HG02884 (cell line): ENCODE data around the gene ATP2B2.
"Not testable (repeated sequence)": the region's sequence is repeated elsewhere in the genome, so short reads cannot be mapped to it uniquely, and the experiment has no call there.

Experiments
- ATAC-seq: cut with Tn5 transposase; IDR thresholded peaks from one replicate; pipeline ENCODE4 v1.9.1; 2021; ENCODE audit warnings: mild to moderate bottlenecking, moderate library complexity; ENCODE audit not compliant: unreplicated experiment

The ATP2B2 gene

GRCh38 chr3:10505050-10505790 lies at the start of gene ATP2B2:
Gene ATP2B2, minus strand, starts transcription at chr3:10505586. Its CDS starts 56,043 bp downstream, at chr3:10449543.
- no peak for ATAC-seq

GRCh38 chr3:10554746-10555145 lies 49.4 kb upstream of the ATP2B2 start:
- ATAC-seq: no peak

- no peak for ATAC-seq
These were observed 48.8 kb upstream of the ATP2B2 start for GRCh38 chr3:10554236-10554611.

GRCh38 chr3:10553591-10554235 lies 48.3 kb upstream of the ATP2B2 start:
- no peak for ATAC-seq

- ATAC-seq: no peak
These were observed 47.2 kb upstream of the ATP2B2 start for GRCh38 chr3:10552631-10552943.

- ATAC-seq: no peak
These were observed 46.6 kb upstream of the ATP2B2 start for GRCh38 chr3:10551821-10552630.

GRCh38 chr3:10551139-10551538 lies 45.8 kb upstream of the ATP2B2 start:
- no peak for ATAC-seq

- ATAC-seq: no peak
These were observed 45.3 kb upstream of the ATP2B2 start for GRCh38 chr3:10550705-10551104.

- ATAC-seq: no peak
These were observed 44.3 kb upstream of the ATP2B2 start for GRCh38 chr3:10549617-10550230.

GRCh38 chr3:10548992-10549391 lies 43.6 kb upstream of the ATP2B2 start:
- no peak for ATAC-seq

- ATAC-seq: no peak
These were observed 42.7 kb upstream of the ATP2B2 start for GRCh38 chr3:10547841-10548783.

GRCh38 chr3:10547413-10547812 lies 42.0 kb upstream of the ATP2B2 start:
- ATAC-seq: no peak

- no peak for ATAC-seq
These were observed 41.5 kb upstream of the ATP2B2 start for GRCh38 chr3:10546820-10547263.

GRCh38 chr3:10546181-10546624 lies 40.8 kb upstream of the ATP2B2 start:
- no peak for ATAC-seq

- no peak for ATAC-seq
These were observed 37.1 kb upstream of the ATP2B2 start for GRCh38 chr3:10542518-10542917.

GRCh38 chr3:10540347-10540746 lies 35.0 kb upstream of the ATP2B2 start:
- not testable (repeated sequence) for ATAC-seq

GRCh38 chr3:10534066-10534465 lies 28.7 kb upstream of the ATP2B2 start:
- ATAC-seq: no peak

- ATAC-seq: no peak
These were observed 28.3 kb upstream of the ATP2B2 start for GRCh38 chr3:10533737-10534023.

- ATAC-seq: no peak
These were observed 27.8 kb upstream of the ATP2B2 start for GRCh38 chr3:10532939-10533736.

GRCh38 chr3:10531031-10531430 lies 25.6 kb upstream of the ATP2B2 start:
- no peak for ATAC-seq
